GM19043 (cell line): Measurements from ENCODE around the gene USHBP1.
"Not testable (repeated sequence)": the region's sequence is repeated elsewhere in the genome, so short reads cannot be mapped to it uniquely, and the experiment has no call there.

Source experiments
- ATAC-seq: cut with Tn5 transposase; IDR thresholded peaks from one replicate; pipeline ENCODE4 v1.9.1; 2021; ENCODE audit warnings: low read depth; ENCODE audit not compliant: unreplicated experiment

USHBP1 gene

GRCh38 chr19:17295551-17295950 is 31.0 kb upstream of the USHBP1 start:
- not testable (repeated sequence) for ATAC-seq

DNA sequence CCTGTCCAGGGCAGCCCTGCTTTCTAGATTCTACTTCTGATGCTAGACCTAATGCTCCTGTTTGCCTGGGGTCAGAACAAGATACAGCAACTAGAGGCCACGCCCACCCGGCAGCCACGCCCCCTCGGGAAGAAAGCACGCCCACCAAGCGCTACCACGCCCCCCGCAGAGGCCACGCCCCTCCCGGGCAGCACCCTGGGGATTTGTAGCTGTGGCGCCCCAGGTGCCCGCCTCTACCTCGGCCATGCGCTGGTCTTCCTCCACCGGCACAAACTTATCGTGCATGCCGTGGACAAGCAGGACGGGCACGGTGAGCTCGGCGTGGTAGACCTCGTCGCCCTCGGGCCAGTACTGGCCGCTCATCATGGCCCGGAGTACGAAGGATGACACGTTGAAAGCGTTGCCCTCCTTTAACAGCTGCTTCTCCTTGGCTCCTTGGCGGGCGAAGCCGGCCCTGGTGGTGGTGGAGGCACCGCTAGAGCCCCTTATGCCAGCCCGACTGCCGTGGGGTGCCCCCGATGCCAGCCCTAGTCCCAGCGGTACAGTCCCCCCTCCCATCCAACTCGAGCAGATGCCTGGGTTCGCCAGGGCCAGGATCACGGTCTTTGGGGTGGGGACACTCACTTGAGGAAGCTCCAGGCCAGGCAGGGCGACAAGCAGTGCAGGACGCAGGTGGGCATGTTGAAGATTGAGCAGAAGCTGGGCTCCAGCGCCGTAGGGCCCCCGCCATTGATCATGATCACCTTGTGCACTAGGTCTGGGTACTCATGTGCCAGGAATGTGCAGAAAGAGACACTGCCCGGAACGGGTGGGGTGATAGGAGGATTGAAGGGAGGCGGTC is 29.7 kb upstream of the USHBP1 start:
- ATAC-seq, result no peak

DNA sequence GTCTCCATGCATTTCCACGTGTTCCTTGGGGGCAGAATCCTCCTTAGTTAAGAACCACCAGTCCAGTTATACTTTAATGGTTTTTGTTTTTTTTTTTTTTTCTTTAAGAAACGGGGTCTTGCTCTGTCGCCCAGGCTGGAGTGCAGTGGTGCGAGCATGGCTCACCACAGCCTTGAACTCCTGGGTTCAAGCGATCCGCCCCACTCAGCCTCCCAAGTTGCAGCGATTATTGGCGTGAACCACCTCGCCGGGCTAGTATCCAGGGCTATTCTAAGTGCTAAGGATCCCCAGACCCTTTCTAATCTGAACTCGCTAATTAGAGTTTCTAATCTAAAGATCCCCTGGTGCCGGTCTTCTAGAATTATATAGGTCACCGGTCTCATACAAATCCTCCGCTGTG is 29.1 kb upstream of the USHBP1 start:
- ATAC-seq, result no peak

DNA sequence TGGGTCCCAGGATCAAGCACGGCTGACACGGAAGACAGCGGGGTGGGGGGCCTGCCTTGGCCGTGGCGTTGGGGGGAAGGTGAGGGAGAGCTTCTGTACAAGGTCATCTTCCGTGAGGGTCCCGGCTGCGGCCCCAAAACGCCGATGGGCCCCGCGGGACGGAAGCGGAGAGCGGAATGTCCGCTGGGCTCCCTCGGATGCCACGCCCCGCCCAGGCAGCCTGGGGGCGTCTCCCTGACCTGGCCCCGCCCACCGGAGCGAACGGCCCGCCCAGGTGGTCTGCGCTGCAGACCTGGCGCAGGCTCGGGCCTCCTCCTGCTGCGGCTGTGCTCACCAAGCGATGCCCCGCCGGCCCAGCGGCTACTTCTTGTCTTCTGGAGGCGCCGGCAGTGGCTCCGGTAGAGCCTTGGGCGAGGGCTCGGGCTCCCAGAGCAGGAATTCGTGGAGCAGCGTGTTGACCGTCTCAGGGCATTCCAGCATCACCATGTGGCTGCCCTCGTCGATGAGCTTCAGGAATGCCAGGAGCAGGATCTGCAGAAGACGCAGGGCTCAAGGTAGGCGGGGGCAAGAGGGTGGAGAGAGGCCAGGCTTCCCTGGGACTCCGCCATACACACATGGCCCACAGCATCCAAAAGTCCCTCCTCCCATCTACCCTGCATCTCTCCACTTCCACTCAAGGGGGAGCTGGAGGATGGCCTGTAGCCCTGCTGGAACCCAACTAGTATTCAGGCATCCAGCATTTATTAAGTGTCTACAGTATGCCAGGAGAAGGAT is 27.9 kb upstream of the USHBP1 start:
- ATAC-seq, result peak; percentile 71

GRCh38 chr19:17289489-17289888 is 24.9 kb upstream of the USHBP1 start:
- ATAC-seq, result no peak

- no peak for ATAC-seq
These were observed 22.2 kb upstream of the USHBP1 start for GRCh38 chr19:17286752-17287151.

DNA sequence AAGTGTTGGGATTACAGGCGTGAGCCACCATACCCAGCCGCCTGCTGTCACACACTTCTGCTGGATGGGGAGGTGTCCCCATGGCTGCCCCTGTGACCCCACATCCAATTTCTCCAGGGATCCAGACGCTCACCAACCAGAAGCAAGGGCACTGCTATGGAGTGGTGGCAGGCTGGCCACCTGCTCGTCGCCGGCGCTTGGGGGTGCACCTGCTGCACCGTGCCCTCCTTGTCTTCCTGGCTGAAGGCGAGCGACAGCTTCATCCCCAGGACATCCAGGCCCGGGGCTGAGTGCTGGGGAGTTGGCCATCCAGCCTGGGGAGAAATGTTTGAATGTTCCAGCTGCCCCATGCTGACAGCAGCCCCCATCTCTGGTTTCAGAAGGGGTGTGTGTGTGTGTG is 21.7 kb upstream of the USHBP1 start:
- no peak for ATAC-seq

DNA sequence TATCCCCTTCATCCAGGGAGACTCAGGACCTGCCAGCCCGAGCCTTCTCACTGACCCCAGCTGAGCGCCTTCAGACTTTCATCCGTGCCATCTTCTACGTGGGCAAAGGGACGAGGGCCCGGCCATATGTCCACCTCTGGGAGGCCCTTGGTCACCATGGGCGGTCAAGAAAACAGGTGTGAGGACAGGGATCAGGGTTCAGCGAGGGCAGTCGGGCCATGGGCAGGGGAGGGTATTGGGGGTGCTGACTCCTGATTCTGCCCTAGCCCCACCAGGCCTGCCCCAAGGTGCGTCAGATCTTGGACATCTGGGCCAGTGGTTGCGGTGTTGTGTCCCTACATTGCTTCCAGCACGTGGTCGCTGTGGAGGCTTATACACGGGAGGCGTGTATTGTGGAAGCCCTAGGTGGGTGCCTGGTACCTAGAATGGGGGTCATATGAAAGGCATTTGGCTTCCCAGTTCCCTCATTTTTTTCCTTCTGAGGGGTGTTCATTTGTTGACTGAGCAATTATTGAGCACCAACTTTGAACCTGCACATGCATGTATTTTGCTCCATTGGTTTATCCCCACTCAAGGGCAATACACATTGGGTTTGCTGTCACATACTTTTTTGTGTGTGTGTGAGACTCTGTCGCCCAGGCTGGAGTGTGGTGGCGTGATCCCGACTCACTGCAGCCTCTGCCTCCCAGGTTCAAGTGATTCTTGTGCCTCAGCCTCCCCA is 21.0 kb upstream of the USHBP1 start:
- ATAC-seq, result no peak

DNA sequence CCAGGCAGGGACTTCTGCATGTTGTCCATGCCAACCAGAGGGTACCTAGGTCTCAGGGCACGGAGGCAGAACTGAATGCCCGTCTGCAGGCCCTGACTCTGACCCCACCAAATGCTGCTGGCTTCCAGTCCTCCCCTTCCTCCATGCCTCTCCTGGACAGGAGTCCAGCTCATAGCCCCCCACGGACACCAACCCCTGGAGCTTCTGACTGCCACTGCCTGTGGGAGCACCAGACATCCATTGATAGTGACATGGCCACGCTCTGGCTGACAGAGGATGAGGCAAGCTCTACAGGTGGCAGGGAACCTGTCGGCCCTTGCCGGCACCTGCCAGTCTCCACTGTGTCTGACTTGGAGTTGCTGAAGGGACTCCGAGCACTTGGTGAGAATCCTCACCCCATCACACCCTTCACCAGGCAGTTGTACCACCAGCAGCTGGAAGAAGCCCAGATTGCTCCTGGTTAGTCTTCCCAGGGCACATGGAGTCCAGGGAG is 19.0 kb upstream of the USHBP1 start:
- no peak for ATAC-seq

GRCh38 chr19:17282488-17283125 is 18.1 kb upstream of the USHBP1 start:
- peak; percentile 70 for ATAC-seq

DNA sequence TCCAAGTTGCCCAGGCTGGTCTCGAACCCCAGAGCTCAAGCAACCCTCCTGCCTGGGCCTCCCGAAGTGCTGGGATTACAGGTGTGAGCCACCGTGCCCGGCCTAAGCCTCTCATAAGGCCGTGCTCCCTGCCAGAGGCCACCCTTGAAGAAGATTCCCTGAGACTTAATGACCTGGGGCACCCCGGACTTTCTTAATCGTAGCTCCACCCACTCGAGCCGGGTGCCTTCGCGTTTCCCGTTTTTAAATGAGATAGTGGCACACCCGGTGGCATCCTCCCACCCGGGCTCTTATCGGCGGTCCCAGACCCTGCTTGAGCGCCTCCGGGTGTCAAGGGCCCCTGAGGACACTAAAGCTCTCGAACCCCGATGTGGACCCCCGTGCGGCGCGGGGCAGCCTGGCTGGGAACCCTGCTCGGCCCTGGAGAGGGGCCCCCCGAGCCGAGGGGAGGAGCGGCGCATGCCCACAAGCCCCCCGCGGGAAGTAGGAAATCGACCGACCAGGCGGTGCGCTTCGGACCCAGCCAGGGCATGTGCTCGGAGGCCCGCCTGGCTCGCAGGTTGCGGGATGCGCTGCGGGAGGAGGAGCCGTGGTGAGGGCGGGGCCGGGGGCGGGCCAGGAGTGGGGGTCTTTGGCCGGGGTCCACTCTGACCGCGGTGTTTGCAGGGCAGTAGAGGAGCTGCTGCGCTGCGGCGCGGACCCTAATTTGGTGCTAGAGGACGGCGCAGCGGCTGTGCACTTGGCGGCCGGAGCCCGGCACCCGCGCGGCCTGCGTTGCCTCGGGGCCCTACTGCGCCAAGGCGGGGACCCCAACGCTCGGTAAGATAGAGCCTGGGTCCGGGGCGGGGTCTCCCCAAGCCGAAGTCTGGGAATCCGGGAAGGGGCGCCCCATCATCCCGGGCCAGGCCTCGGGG is 17.1 kb upstream of the USHBP1 start, which contains the start of gene ANKLE1:
Gene ANKLE1 (plus strand): TSS at position 511 of the 914 bp plus-strand sequence. CDS start 20 bp downstream, at position 531.
- ATAC-seq, result no peak

- no peak for ATAC-seq
These were observed 14.9 kb upstream of the USHBP1 start for GRCh38 chr19:17279436-17279835.

- ATAC-seq, result no peak
These were observed 11.1 kb upstream of the USHBP1 start for GRCh38 chr19:17275441-17276175.

GRCh38 chr19:17274892-17275291 is 10.3 kb upstream of the USHBP1 start:
- not testable (repeated sequence) for ATAC-seq

- ATAC-seq, result no peak
These were observed 4.2 kb upstream of the USHBP1 start for GRCh38 chr19:17268754-17269153.

- ATAC-seq, result peak; percentile 86
These were observed 2.6 kb upstream of the USHBP1 start, which contains the start of gene BABAM1 for GRCh38 chr19:17266975-17267788. Gene BABAM1 (plus strand): TSS chr19:17267443. CDS start chr19:17268807, 1,364 bp downstream.

GRCh38 chr19:17266589-17266974 is 2.0 kb upstream of the USHBP1 start:
- ATAC-seq, result peak; percentile 12

GRCh38 chr19:17266026-17266425 is 1.5 kb upstream of the USHBP1 start:
- no peak for ATAC-seq
